Occipital lobe (tissue), 2 donors: ENCODE measurements around the gene PAPPA. TPM values are rescaled to one million over a fixed set of nuclear protein-coding genes. Genes with fewer than 3 reads are reported as not detected.

Source experiments
- DNase-seq: peaks from one replicate; lab custom pipeline; 2025; lab: John Stamatoyannopoulos, UW
- total RNA-seq: library from RNA; depleted of rRNA; stranded (reverse); fragments of >200 nt; gene quantifications from one replicate; pipeline ENCODE4 v1.2.3, GENCODE V29; 2014

Gene PAPPA
- total RNA-seq, 1 donor from 2014 or later: under 0.01 TPM

DNA sequence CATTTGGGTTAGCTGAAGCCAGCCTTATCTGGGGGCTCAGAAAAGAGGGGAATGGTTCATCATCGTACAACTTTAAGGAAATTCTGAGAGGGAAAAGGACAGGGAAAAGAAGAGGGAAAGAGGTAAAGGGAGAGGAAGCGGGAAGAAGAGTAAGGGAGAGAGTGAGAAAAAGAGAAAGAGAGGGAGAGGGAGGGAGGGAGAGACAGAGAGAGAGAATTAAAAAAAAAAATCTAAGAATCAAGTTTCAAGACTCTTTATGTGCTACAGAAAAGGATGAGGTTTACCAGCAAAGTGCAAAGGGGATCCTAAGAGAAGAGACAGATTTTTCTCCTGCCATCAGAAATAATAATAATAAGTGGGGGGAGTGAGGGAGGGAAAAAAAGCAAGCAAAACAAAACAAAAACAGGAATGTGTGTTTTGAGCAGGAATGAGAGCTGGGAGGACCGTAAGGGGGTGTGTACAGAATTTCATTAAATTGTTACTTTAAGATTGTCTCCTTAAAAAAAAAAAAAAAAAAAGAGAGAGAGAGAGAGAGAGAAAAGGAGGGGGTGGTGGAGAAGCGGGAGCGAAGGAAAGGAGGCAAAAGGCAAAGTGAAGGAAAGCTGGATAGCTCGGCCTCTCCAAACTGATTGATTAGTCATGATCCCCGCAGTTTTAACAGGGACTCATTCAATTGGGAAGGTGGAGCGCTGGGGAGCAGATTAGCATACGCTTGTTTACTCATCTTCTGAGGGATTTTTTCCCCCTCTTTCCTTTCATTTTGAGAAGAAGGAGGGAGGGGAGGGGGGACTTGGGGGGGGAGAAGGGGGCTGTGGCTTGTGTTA lies 438 bp upstream of the PAPPA start:
- no peak for DNase-seq

DNA sequence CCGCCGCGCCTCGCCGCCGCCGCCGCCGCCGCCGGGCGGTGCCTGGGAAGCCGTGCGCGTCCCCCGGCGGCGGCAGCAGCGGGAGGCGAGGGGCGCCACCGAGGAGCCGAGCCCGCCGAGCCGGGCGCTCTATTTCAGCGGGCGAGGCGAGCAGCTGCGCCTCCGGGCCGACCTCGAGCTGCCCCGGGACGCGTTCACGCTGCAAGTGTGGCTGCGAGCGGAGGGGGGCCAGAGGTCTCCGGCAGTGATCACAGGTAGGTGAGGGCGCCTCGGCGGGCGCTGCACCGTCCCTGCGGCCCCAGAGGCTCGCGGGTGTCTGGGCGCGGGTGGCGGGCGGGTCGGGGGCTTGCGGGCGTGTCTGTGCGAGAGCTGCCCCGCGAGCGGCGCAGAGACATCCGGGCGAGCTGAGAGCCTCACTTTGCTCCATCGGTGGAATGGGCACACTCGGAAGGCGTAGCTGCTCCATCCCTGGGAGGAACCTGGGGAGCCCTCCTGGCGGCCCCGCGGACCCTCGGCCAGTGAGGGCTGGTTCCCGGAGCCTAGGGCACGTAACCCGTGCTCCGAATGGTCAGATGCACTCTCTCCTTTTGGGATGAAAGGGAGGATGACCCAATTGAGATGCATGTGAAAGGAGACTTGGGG lies 864 bp downstream of the PAPPA start:
- no peak for DNase-seq

DNA sequence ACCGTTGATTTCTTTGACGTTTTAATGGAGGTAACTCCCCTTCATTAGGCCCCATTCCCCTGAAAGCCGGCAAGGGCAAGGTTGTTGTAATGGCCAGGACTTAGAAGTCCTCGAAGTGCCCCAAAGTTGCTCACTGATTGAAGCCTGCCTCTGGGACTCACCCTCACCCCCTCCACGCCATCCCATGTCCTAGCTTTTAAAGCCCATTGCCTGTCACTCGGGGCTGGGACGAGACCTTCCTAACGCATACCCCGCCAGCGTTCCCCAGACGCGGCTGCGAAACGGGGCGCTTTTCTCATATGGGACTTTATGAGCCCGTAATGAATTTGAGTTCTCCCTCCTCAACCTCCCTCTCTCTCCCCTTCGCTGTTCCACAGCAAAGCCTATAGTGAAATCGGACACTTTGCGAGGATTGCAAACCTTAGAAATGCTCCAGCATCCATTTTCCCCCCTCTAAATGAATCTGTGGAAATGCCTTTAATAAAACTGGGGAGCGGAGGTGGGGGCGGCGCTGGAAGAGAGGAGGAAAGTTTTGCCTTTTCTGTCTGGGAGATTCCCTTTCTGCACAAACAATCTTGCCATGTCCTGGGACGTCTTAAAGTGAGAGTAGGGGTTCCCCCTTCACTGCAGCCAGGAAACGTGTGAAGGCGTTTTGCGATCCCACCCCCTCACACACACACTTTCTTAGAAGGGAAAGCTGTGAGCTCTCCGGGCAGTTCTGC lies 1.5 kb downstream of the PAPPA start:
- DNase-seq: no peak

DNA sequence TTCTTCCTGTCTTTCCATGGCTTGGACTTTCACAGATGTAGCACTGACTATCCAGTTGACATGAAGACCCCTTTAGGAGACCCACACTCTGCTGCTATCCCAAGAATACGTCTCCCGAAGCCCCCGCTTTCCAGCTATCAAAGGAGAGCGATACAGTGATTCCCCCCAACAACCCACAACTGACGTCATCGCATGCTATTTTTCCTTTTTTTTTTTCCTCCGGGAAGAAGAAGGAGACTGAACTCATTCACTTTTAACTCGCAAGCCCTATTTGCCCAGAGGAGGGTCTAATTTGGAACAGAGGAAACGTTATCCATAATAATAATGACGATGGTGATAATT lies 2.1 kb downstream of the PAPPA start:
- DNase-seq: no peak

DNA sequence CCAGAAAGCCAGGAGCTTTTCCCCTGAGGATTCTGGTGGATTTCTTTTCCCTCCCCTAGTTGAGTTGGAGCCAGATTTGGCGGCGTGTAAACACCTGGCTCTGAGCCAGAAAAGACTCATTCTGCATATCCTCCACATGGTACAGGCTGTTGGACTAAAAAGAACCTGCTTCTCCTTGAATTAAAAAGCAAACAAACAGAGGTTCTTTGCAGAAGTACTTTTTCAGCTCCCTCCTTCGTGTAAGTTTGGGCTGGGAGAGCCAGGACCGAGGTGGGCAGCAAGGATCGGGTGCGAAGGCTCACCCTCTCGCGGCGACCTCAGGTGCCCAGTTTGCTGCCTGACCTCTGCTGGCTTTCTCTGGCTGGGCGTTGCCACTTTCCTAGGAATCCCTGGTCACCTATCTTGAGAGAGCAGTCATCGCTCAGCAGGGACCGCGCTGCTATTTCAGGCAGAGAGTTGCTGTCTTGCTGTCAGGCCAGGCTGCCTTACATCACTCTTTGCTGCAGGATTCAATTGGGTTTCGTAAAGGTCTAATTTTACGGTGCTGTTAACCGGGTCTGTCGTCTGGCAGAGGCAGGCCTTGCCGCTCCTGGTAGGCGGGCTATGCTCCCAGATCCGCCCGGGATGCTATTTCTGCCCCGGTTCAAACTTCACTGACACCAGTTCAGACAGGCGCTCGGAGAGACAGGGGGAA lies 3.2 kb downstream of the PAPPA start:
- no peak for DNase-seq

DNA sequence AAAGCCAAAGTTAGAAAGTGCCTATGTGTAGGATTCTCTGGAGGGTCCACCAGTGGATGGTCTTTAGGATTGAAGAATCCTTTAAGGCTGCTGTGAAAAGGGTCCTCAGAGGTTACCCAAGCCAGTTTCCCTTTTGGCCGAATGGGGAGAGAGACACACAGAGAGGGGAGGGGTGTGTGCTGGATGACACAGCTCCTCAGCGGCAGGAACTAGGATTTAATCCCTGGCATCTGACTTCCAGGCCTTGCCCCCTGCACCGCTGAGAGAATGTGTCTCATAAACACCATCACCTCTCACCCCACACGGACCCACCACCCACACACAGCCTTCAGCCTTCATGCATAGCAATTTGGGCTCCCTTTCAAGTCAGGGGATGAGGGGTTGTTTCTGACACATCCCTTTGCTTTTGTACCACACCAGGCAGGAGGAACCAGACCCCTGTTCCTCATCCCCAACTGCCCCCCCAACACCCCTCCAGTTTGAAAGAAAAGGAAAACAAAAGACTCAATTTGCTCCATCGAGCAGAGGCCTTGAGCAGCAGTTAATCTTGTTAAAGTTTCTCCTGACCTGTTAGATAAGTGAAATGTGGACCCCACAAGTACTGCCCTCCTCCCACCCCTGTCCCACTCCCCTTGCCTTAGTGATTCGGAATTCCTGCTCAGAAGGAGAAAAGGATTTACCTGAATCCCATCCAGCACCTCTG lies 4.0 kb downstream of the PAPPA start:
- DNase-seq: no peak

DNA sequence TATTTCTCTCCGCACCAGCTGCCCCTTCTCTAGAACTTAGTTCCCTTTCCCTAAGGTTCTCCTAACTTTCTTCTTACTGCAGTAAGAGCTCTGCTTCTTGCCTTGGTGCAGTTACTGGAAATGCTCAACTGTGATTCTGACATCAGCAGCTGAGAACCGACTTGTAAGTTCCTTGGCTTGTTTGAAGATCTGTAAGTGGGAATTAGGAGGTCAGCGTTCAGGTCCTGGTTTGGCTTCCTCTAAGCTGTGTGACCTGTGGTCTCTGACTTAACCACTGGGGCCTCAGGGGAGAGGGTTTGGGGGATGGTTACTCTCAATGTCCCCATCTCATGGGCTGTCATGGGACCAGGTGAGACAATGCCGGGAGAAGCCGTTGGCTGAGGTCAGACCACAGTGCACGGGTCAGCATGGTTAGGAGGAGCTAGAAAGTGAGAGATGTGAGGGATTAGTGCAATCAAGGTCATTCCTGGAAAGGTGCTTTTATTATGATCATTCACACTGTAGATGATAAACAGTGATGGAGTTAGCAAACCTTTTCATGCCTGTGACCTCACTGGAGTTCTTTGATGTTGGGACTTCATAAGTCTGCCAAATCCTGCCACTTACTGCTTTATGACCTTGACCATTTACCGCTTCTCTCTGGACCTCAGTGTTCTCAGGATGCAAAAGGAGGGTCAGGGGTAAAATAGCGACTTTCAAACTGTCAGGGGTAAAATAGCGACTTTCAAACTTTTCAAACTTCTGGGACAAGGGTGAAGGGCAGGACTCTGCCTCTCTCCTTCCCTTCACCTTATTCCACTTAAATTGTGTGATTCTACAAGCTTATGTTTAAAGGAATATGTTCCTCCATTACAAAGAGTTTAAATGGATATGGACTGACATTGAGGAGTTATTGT lies 7.3 kb downstream of the PAPPA start:
- DNase-seq: no peak

DNA sequence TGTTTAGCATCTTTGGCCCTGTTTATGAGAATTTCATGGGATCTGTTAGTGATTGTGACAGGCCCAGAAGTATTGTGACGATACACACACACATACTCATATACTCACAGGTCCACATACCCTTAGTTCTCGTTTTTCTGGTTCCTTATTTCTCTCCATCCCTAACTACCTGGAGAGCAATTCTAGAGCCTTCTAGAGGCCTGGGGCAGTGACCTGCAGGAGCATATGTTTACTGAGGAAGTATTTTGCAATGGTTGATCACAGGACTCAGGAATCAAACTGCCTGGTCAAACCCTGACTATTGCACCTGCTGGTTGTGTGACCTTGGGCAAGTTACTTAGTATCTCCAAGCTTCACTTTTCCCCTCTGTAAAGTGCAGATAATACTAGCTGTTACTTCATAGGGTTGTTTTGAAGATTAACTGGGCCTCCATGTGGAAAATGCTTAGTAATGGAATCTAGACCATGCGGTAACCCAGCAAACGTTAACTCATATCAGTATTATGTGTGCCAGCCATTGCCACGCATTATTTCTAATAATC lies 8.7 kb downstream of the PAPPA start:
- no peak for DNase-seq

DNA sequence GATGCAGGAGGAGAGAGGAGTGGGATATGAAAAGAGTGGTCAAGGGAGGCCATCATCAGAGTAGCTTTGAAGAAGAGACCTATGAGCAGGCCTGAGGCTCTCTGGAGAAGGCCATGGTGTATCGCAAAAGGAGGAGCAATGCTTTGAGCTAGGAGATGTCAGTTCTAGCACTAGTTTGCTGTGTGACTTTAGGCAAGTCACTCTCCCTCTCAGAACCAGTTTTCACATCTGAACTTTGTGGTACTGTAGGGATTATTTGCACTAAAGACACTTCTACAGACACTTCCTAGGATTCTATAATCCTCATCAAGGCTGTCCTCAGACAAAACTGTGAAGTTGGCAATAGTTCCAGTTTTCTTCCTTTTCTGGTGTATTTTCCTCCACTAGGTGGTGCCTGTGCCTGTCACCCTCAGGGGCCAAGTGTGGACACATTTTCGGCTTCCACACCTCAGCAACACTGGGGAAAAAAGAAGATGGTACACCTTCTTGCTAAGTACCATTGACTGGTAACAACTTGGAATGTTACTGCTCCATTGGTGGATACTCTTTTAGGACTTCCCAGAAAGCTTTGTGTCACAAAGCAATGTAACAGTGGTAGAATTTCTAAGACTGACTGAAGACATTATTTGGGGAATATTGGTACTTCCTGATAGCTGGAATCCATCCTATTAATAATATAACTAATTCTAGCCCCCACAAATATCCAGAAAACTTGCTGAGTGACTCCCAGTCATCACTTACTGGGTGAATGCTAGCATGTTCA lies 9.9 kb downstream of the PAPPA start:
- DNase-seq: no peak

DNA sequence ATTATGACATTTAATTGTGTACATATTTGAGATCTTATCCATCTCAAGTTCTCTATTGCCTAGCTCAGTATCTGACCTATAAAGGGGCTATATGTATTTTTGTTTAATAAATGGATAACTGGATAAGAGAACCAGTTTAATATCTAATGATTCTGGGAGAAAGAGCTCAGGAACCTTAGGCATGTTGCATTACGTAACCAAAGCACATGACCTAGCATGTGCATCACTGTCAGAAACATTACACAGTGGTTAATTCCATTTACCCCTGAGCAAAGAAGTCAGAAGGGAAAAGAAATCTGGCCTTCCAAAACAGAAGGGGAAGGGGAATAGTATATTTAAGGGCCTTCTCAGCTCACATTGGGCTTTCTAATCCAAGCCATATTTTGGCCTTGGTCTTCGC lies 12.3 kb downstream of the PAPPA start:
- no peak for DNase-seq

DNA sequence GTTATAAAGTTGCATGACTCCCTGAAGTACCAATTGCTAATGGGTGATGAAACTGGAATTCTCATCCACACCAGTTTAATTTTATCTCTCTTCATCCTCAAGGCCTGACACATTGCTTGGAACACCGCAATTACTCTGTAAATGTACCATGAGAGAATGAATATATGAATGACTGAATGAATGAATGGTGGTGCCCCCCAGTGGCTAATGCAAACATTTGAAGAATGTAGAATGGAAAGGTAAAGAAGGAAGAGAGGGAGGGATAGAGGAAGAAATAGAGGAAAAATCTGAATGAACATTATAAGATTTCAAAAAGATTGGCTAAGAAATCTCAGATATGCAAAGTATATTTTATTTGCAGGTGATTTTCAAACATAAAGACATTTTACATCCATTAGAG lies 13.1 kb downstream of the PAPPA start:
- no peak for DNase-seq

DNA sequence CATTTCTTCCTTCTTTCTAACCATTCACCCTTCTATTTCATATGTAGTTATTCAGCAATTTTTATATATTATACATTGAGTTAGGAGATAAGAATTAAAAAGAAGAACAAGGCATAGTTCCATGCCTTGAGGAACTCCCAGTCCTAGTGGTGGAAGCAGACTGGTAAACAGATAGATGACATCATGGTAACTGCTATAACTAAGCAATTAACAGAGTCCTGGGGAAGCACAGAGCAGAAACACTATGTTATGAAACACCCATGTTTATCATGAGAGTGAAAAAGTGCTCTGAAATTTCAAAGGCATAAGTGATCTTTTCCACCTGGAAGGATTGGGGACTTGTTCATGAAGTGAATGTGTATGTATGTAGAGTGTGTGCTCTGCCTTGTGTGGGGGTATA lies 14.6 kb downstream of the PAPPA start:
- no peak for DNase-seq

DNA sequence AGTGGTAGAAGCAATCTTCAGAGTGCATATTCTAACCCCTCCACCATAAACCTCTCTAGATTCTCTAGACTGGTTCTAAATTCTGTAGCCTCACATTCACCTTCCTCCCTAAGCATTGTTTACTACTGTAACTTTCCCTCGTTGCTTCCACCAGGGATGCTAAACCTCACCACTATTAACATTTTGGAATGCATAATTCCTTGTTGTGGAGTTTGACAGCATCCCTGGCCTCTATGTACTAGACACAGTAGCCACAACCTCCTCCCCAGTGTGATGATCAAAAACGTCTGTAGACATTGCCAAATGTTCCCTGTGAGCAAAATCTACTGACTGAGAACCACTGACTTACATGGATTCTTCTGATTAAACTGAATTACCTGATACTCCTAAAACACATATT lies 18.6 kb downstream of the PAPPA start:
- no peak for DNase-seq

DNA sequence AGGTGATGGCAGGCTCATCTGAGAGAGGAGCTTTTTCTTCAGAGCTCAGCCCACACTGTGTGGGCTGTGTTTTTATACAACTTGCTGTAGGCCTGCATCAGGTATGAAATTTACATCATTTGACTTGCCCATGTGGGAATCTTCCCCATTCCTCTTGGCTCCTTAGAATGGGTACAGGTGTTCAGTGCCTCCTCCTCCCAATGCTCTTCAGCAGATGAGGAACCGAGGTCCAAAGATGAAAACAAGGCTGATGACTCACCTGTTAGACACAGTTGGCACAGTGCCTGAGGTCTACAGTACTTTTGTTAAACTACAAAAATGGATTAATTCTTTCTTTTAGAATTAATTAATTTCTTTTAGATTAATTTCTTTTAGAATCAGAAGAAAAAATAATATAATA lies 20.8 kb downstream of the PAPPA start:
- DNase-seq: no peak

DNA sequence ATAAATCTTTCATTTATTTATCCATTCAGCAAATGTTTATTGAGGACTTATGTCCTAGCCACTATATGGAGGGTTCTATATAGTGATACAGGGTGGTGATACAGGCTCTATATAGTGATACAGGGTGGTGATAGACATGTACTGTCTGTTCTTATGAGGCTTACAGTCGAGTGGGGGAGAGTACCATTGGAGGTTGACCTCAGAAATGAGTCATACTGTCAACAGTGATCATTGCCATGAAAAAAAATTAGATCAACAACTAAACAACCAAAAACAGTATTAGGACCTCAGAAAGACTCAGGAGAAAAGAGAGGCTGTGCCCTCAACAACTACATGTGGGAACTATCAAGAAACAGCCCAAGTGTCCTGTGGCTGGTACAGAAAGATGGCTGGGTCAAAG lies 22.0 kb downstream of the PAPPA start:
- DNase-seq: no peak

DNA sequence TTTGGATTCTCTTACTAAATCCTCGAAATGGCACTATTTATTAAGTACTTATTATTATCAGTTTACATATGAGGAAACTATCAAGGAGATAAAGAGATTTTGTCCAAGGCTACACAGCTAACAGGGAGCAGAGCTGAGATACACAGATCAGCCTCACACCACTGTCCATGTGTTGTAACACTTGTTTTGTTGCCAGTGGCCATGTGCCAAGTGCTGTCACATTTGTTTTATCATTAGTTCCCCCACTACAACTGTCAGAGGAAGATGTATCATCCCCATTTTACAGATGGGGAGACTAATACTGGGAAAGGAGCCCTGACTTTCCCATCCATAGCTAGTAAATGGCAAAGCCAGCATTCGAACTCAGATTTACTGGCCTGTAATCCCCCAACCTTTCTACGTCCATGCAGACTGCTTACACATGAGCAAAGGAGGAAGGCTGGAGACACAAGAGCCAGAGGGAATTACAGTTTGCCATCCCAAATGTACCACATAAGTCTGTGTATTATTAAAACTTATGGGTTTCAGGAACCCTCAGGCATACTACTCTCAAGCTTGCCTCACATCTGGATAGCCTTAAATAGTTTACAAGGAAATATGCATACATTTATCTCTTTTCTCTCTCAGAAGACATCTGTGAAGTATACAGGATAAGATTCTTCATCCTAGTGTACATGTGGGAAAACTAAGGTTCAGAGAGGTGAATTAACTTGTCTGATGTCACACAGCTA lies 25.1 kb downstream of the PAPPA start:
- DNase-seq: no peak

DNA sequence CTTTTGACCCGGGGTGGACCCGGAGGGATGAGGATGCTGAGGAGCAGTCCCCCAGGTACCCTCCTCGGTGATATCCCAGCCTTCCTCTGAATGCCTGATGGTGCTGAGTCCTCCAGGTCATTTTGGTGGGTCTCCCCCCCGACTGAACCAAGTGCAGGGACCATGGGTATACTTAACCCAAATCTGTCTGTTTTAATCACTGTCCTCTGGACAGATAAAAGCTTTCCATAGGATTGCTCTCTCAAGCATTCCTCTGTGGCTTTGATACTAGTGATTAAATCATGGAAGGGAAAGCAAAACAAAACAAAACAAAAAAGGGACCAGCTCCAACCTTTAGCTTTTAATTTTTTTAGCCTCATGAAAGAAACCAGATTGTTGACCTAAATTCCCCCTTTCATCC lies 26.0 kb downstream of the PAPPA start:
- no peak for DNase-seq

DNA sequence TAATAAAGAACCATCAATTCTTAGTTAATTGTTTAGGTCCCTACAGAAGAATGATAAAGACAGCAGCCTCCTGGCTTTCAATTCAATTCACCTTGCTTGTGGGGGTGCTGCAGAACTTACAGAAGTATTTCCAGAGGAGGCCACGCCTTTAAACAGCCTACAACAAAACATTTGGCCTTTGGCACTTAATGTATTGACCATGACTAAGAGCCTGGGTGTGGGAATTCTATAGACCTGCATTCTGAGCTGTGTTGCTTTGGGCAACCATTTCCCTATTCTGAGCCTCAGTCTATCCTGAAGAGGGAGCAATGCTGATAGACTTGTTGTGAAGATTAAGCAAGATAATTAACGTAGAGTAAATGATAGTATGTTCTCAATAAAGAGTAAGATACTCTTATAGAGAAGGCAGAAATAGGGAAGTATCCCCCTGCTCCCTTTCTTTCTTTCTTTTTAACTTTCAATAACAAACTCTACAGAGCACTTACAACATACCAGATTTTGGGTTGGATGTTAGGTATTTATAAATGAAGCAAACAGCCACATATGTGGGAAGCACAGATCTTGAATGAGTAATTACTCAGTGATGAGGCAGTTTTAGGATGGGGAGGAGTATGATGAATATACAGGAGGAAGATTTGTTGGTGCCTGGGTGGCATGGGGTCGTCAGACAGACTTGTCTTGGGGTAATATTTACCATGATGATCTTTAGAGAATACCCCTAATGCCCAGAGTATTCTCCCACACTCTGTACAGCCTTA lies 28.4 kb downstream of the PAPPA start:
- no peak for DNase-seq
